GM10248 (cell line): ENCODE results near the gene RASGEF1C.

Source experiments
- CTCF ChIA-PET: fragments of 300-600 bp; sonication (Branson Sonifier 250); formaldehyde crosslinking; extraction: SDS; loops from one replicate; lab custom pipeline; 2021; ENCODE audit warnings: antibody characterized with exemption; lab: Yijun Ruan, JAX
- POLR2A ChIA-PET: fragments of 350-650 bp; sonication (Branson Sonifier 250); formaldehyde crosslinking; extraction: SDS; loops from one replicate; lab custom pipeline; 2020; ENCODE audit warnings: antibody characterized with exemption; lab: Yijun Ruan, JAX
- DNase-seq: peaks from one replicate; pipeline ENCODE4 v3.0.0; 2012; ENCODE audit errors: extremely low spot score
- CTCF ChIP-seq: IDR thresholded peaks from 2 replicates; pipeline ENCODE4 v1.5.1; 2012; ENCODE audit warnings: mild to moderate bottlenecking, low read depth; ENCODE audit errors: extremely low read depth, missing control alignments, control extremely low read depth

Gene RASGEF1C

DNA sequence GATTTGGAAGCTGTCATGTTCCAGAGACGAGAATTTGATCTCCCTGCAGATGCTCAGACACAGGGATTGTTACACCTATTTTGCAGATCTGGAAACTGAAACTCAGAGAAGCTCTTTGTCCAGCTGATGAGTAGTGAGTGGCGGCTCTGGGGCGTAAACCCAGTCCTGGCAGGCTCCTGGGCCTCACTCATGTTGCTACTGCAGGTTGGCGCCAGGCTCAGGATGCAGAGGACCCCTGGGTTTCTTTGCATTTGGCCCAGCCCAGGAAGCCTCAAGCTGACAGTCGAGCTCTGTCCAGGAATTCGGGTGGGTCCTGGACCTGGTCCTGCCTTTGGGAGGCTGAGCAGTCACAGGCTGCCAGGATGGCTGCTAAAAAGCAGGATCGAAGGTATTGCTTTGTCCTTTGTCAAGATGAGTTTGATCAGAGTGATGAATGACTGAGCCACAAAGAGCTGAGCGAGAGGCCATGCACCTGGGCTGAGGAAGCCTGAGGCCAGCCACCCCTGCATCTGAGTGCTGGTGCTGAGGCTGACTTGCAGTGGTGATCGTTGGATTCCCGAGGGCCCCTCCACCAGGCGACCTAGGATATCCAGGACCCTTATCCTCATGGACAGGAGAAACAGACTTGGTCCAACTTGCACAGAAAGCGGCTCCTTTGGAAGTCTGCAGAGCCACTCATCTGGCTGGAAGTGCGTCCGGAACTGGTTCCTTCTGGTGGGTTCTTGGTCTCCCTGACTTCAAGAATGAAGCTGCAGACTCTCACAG lies 129.1 kb downstream of the RASGEF1C start:
- no peak for TF ChIP-seq CTCF
- POLR2A ChIA-PET = no interaction called here
- CTCF ChIA-PET = interaction anchor here (2.3 kb wide), 1 partner anchor 12 kb away, joined by 9 read pairs; no protein-coding TSS in a partner anchor
- no peak for DNase-seq

DNA sequence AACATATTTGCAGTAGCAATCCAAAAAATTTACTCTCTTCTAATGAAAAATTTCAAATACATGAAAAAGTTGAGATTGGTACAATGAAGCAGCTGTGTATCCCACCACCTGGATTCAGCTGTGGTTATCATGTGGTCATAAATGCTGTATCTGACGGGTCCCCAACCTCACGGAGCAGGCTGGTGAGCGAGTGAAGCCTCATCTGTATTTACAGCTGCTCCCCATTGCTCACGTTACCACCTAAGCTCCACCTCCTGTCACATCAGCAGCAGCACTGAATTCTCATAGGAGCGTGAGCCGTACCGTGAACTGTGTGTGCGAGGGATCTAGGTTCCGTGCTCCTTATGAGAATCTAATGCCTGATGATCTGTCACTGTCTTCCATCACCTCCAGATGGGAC lies 130.7 kb downstream of the RASGEF1C start:
- TF ChIP-seq CTCF = no peak
- POLR2A ChIA-PET = no interaction called here
- CTCF ChIA-PET = no interaction called here
- no peak for DNase-seq

DNA sequence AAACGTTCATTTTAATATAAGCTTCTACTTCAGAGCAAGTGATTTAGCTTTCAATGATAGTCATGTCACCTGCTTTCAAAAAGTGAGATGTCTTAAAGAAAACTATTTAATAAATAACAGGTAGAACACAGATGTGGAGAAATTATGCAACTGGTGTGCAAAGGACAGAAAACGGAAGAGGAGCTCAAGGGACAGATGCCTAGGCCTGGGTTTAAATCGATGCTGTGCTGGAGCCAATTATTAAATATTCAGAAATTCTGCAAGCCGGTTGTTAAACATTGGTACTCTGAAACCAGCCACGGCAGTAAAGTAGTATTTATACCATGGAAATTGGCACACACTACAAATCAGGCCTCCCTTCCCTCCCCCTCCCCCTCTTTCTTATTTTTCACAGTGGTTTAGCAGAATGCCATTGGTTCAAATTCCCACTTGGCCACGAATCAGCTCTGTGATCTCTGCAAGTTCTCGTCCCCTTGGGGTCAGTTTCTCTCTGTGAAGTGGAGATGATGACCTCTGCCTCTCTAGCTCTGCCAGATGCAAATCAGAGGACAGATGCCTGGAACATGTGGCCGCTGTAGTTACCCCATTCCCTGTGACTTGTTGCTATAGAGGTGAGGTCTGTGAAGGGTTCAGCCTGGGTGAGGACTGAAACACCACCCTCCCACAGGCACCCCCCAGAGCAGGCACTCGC lies 131.3 kb downstream of the RASGEF1C start:
- ChIA-PET CTCF (interaction anchor here (1.4 kb wide), 1 partner anchor 11 kb away, joined by 7 read pairs; no protein-coding TSS in a partner anchor), POLR2A (no interaction called here)
- no peak for DNase-seq

DNA sequence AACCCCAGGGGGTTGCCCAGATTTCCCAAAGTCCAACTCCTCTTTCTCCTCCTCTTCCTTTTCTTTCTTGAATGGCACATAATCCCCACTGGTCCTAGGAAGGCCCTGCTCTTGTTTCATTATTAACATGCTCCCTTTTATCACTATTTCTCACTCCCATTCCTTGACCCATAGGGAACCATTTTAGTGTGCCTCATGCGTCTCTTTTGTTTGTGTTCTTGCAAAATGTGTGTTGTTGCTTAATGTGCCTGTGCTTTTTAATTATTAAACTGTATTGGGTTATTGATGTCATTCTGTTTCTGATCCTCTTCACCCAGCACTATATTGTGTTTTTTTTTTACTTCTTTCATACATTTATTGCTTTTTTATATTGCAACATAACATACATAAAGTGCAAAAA lies 133.3 kb downstream of the RASGEF1C start:
- ChIA-PET POLR2A (no interaction called here), CTCF (no interaction called here)
- no peak for TF ChIP-seq CTCF
- no peak for DNase-seq

More for the DNA sequence above, 131.3 kb downstream of the RASGEF1C start:
- TF ChIP-seq CTCF = no peak

DNA sequence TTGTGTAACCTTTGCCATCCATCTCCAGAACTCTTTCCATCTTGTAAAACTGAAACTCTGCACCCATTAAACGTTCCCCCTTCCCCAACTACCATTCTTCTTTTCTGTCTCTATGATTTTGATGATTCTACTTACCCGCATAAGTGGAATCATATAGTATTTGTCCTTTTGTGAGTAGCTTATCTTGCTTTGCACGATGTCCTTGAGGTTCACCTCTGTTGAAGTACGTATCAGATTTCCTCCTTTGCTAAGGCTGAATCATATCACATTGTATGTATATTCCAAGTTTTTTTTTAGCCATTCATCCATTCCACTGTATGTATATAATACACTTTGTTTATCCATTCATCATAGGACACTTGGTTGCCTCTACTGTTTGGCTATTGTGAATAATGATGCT lies 134.5 kb downstream of the RASGEF1C start:
- ChIA-PET POLR2A (no interaction called here), CTCF (no interaction called here)
- no peak for DNase-seq
- no peak for TF ChIP-seq CTCF

GRCh38 chr5:180072556-180072955 lies 136.5 kb downstream of the RASGEF1C start:
- TF ChIP-seq CTCF = no peak
- POLR2A ChIA-PET = no interaction called here
- CTCF ChIA-PET = no interaction called here
- no peak for DNase-seq
